ENCODE results near the gene RIOK3.

The RIOK3 gene

DNA sequence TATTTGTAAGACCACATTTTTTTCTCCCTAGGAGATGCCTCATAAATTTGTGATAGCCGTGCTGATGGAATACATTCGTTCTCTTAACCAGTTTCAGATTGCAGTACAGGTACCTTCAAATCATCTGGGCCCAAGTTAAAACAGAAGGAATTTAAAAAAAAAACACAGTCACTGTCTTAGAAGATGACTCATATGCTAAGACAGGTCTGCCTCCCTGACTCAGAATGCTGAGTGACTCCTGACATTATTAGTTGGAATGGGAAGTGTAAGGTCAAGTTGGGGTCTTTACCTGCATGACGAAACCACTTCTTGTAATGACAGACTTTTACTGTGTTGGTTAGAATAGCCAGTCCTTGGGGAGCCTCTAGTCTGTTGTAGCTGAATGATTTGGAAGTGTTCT is 76.5 kb downstream of the RIOK3 start:
- DNase-seq (ENCODE audit: low spot score), result peak; percentile 94

GRCh38 chr18:23530195-23530594 is 77.1 kb downstream of the RIOK3 start:
- no peak for DNase-seq (ENCODE audit: low spot score)

GRCh38 chr18:23531912-23532311 is 78.8 kb downstream of the RIOK3 start:
- DNase-seq (ENCODE audit: low spot score), result no peak
